A673 (cell line): ENCODE results near the gene DNAH5. TPM values are rescaled to one million over a fixed set of nuclear protein-coding genes. Genes with fewer than 3 reads are reported as not detected.

ENCODE experiments used
- BruUV-seq: library from RNA; stranded (reverse); fragments of 400-500 nt; replicated peaks from 2 replicates; lab custom pipeline; 2021; lab: Mats Ljungman, UMichigan
- CTCF ChIA-PET: fragments of 300-600 bp; sonication (Branson Sonifier 250); formaldehyde crosslinking; loops from one replicate; lab custom pipeline; 2022; ENCODE audit warnings: antibody characterized with exemption; lab: Charles Lee
- POLR2A ChIA-PET: fragments of 300-600 bp; sonication (Branson Sonifier 250); formaldehyde crosslinking; loops from one replicate; lab custom pipeline; 2022; ENCODE audit warnings: antibody characterized with exemption; ENCODE audit not compliant: low non-redundant PET; lab: Charles Lee
- DNase-seq: peaks from one replicate; pipeline ENCODE4 v3.0.0-alpha.2; 2015; ENCODE audit warnings: low spot score
- H3K27ac ChIP-seq: fragments of 200-600 bp; sonication (generic); 2 replicates; pipeline ENCODE4 v1.5.1; 2016; ENCODE audit warnings: mixed run types, low read depth, mild to moderate bottlenecking, mixed read lengths, antibody characterized with exemption, low read length; ENCODE audit not compliant: poor library complexity, severe bottlenecking
- H3K27me3 ChIP-seq: fragments of 200-600 bp; sonication (generic); replicated peaks from 2 replicates; pipeline ENCODE4 v1.6.1; 2017; ENCODE audit warnings: mixed run types, low read depth, mild to moderate bottlenecking, mixed read lengths, antibody characterized with exemption, low read length; ENCODE audit not compliant: insufficient read depth, poor library complexity
- H3K36me3 ChIP-seq: fragments of 200-600 bp; sonication (generic); 2 replicates; pipeline ENCODE4 v1.6.1; 2016; ENCODE audit warnings: mixed run types, mild to moderate bottlenecking, mixed read lengths, antibody characterized with exemption, low read length; ENCODE audit not compliant: insufficient read depth, poor library complexity, severe bottlenecking
- H3K4me1 ChIP-seq: fragments of 200-600 bp; sonication (generic); 2 replicates; pipeline ENCODE4 v1.6.1; 2017; ENCODE audit warnings: mixed run types, mild to moderate bottlenecking, mixed read lengths, antibody characterized with exemption, low read length; ENCODE audit not compliant: insufficient read depth, poor library complexity, severe bottlenecking
- H3K4me3 ChIP-seq: fragments of 200-600 bp; sonication (generic); 2 replicates; pipeline ENCODE4 v1.5.1; 2016; ENCODE audit warnings: low read depth, mixed run types, mild to moderate bottlenecking, mixed read lengths, low read length; ENCODE audit not compliant: poor library complexity, severe bottlenecking
- H3K9me3 ChIP-seq: fragments of 200-600 bp; sonication (generic); 2 replicates; pipeline ENCODE4 v1.6.1; 2016; ENCODE audit warnings: mixed run types, low read depth, mild to moderate bottlenecking, mixed read lengths, antibody characterized with exemption, low read length; ENCODE audit not compliant: poor library complexity, severe bottlenecking
- EZH2 ChIP-seq: fragments of 200-600 bp; sonication (generic); IDR thresholded peaks from 2 replicates; pipeline ENCODE4 v1.6.1; 2017; ENCODE audit warnings: borderline replicate concordance, low read depth, mild to moderate bottlenecking, mixed read lengths, antibody characterized with exemption, low read length; ENCODE audit not compliant: poor library complexity, severe bottlenecking
- intact Hi-C: fragments of 100-400 bp; cut with micrococcal nuclease; formaldehyde crosslinking; loops from one replicate; pipeline ENCODE4 v1.10.0; 2022; ENCODE audit not compliant: unreplicated experiment
- total RNA-seq: library from RNA; stranded (reverse); gene quantifications from 2 replicates; pipeline ENCODE4 v1.2.3, GENCODE V29; 2021
- TF ChIP-seq, protein P1 (sequence below): fragments of 300-800, 200-600 bp; sonication (generic); conservative IDR thresholded peaks from 2 replicates; pipeline ENCODE4 v1.5.1; 2017; ENCODE audit warnings: low read depth, mild to moderate bottlenecking, antibody characterized with exemption, low read length, moderate library complexity, mixed read lengths

Gene DNAH5
- total RNA-seq, 1 experiment from 2014 or later, result not detected

DNA sequence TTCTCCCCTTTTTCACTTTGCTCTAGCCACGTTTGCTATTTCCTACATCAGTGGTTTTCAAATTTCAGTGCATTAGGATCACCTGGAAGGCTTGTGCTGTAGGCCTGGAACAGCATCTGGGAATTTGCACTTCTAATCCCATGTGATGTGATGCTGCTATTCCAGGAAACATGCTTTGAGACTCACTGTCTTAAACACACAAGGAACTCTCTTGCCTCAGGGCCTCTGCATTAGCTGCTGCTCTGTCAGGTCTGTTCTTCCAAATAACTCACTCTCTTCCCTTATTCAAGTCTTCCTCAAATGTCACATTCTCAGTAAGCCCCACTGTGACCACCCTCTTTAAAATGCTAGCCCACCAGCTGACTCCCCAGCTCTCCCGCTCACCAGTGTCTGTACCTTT is 204.0 kb downstream of the DNAH5 start:
- H3K4me3 ChIP-seq, result no peak overlapping the region
- no peaks in the 10 kb centered on the region for H3K4me1 ChIP-seq
- no peak for DNase-seq
- no peaks in the 10 kb centered on the region for H3K36me3 ChIP-seq
- no peaks in the 10 kb centered on the region for H3K27me3 ChIP-seq
- CTCF ChIA-PET, result no interaction called here
- intact Hi-C loops, result no loop called here
- H3K9me3 ChIP-seq, result no peaks in the 10 kb centered on the region
- H3K27ac ChIP-seq, result no peak overlapping the region
- TF ChIP-seq, protein P1, sequence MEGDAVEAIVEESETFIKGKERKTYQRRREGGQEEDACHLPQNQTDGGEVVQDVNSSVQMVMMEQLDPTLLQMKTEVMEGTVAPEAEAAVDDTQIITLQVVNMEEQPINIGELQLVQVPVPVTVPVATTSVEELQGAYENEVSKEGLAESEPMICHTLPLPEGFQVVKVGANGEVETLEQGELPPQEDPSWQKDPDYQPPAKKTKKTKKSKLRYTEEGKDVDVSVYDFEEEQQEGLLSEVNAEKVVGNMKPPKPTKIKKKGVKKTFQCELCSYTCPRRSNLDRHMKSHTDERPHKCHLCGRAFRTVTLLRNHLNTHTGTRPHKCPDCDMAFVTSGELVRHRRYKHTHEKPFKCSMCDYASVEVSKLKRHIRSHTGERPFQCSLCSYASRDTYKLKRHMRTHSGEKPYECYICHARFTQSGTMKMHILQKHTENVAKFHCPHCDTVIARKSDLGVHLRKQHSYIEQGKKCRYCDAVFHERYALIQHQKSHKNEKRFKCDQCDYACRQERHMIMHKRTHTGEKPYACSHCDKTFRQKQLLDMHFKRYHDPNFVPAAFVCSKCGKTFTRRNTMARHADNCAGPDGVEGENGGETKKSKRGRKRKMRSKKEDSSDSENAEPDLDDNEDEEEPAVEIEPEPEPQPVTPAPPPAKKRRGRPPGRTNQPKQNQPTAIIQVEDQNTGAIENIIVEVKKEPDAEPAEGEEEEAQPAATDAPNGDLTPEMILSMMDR, result no peak
- TF ChIP-seq EZH2, result no peak
- BruUV-seq, result no TSS peak
- POLR2A ChIA-PET, result no interaction called here

DNA sequence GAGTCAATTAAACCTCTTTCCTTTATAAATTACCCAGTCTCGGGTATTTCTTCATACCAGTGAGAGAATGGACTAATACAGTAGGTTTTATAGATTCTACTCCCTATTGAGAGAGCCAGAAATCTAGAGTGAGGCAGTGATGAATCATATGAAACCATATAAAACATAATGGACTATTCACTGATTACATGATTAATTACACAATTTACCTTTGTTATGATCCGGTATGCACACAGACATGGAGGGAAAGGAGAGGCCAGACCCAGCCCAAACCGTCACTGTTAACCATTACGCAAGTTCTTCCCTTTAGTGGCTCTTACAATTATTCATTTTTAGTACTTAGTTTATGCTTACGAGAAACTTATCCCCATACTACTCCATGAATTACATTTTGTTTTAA is 205.0 kb downstream of the DNAH5 start:
- CTCF ChIA-PET, result no interaction called here
- POLR2A ChIA-PET, result no interaction called here
- Histone ChIP-seq H3K4me1 (no peaks in the 10 kb centered on the region), H3K27ac (no peak overlapping the region), H3K36me3 (no peaks in the 10 kb centered on the region), H3K9me3 (no peaks in the 10 kb centered on the region), H3K27me3 (no peaks in the 10 kb centered on the region), H3K4me3 (no peak overlapping the region)
- DNase-seq, result no peak
- TF ChIP-seq, protein P1, result no peak
- TF ChIP-seq EZH2, result no peak
- intact Hi-C loops, result no loop called here
- no TSS peak for BruUV-seq

DNA sequence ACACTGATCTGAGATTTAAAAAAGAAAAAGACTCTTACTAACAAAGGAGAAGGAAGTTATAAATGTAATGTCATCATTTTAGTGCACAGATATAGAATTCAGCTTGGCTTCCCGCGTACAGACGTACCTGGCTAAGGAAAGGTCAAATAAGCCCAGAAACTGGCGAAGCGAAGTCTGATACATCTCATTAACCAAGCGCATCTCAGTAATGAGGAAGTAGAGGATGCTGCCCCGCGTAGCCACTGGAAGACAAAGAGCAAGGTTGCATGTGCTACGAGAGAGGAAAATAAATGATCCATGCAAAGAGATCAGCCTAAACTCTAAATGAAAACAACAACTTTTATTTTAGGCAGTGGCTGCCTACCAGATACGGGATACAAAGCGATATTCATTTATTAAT is 208.8 kb downstream of the DNAH5 start:
- H3K4me3 ChIP-seq, result no peak overlapping the region
- no peak overlapping the region for H3K27ac ChIP-seq
- H3K27me3 ChIP-seq, result no peaks in the 10 kb centered on the region
- H3K36me3 ChIP-seq, result no peaks in the 10 kb centered on the region
- ChIA-PET CTCF (no interaction called here), POLR2A (no interaction called here)
- intact Hi-C loops, result no loop called here
- no peak for DNase-seq
- no peaks in the 10 kb centered on the region for H3K9me3 ChIP-seq
- H3K4me1 ChIP-seq, result no peaks in the 10 kb centered on the region
- BruUV-seq, result no TSS peak
- TF ChIP-seq, protein P1, result no peak
- TF ChIP-seq EZH2, result no peak
